22Rv1 (cell line): Measurements from ENCODE around the gene BASP1.
A peak's percentile ranks its signal among the peaks of the same experiment; 100 is the strongest.

Experiments used
- H3K27ac ChIP-seq: fragments of 450-650 bp; 2 replicates; pipeline ENCODE4 v1.5.1; 2017
- CTCF ChIP-seq: fragments of 450-650 bp; IDR thresholded peaks from 2 replicates; pipeline ENCODE4 v1.5.1; 2017; ENCODE audit warnings: mild to moderate bottlenecking
- ZFX ChIP-seq: fragments of 450-650 bp; IDR thresholded peaks from 2 replicates; pipeline ENCODE4 v1.6.1; 2017; ENCODE audit warnings: antibody characterized with exemption, borderline replicate concordance

BASP1 gene

GRCh38 chr5:17217493-17218352 lies at the start of gene BASP1:
TSS of gene BASP1 (plus strand) at chr5:17217631. CDS start at chr5:17275217, 57,586 bp downstream.
- no peak for TF ChIP-seq CTCF
- H3K27ac ChIP-seq, result peak within 1 kb of the TSS; percentile 65

- TF ChIP-seq ZFX, result no peak
- no peak for TF ChIP-seq CTCF
- H3K27ac ChIP-seq, result no peak overlapping the region
Observed at GRCh38 chr5:17169507-17169906, 47.9 kb upstream of the BASP1 start.

GRCh38 chr5:17172791-17173190 lies 44.6 kb upstream of the BASP1 start:
- no peak overlapping the region for H3K27ac ChIP-seq
- TF ChIP-seq CTCF (no peak), ZFX (no peak)

GRCh38 chr5:17174965-17175364 lies 42.5 kb upstream of the BASP1 start:
- no peak overlapping the region for H3K27ac ChIP-seq
- no peak for TF ChIP-seq ZFX
- no peak for TF ChIP-seq CTCF

GRCh38 chr5:17177501-17178372 lies 39.7 kb upstream of the BASP1 start:
- TF ChIP-seq CTCF (no peak), ZFX (no peak)
- H3K27ac ChIP-seq, result no peak overlapping the region

GRCh38 chr5:17178373-17178675 lies 39.1 kb upstream of the BASP1 start:
- no peak overlapping the region for H3K27ac ChIP-seq
- no peak for TF ChIP-seq CTCF

- TF ChIP-seq CTCF (no peak), ZFX (no peak)
- H3K27ac ChIP-seq, result no peak overlapping the region
Observed at GRCh38 chr5:17180330-17180843, 37.0 kb upstream of the BASP1 start.
